ENCODE data around the gene CUL3.

The CUL3 gene

GRCh38 chr2:224579411-224579810 is 5.8 kb downstream of the CUL3 start:
- no peak for DNase-seq

- DNase-seq = no peak
Observed at GRCh38 chr2:224577541-224577940, 7.6 kb downstream of the CUL3 start.

GRCh38 chr2:224576088-224576715 is 9.0 kb downstream of the CUL3 start:
- no peak for DNase-seq

GRCh38 chr2:224574423-224575084 is 10.6 kb downstream of the CUL3 start:
- no peak for DNase-seq

- DNase-seq = no peak
Observed at GRCh38 chr2:224573724-224574123, 11.4 kb downstream of the CUL3 start.

GRCh38 chr2:224572338-224572737 is 12.8 kb downstream of the CUL3 start:
- no peak for DNase-seq

- DNase-seq = no peak
Observed at GRCh38 chr2:224570328-224570993, 14.7 kb downstream of the CUL3 start.

- DNase-seq = no peak
Observed at GRCh38 chr2:224569654-224570053, 15.5 kb downstream of the CUL3 start.

GRCh38 chr2:224565452-224566035 is 19.6 kb downstream of the CUL3 start:
- DNase-seq = no peak

GRCh38 chr2:224563537-224563936 is 21.6 kb downstream of the CUL3 start:
- DNase-seq = no peak

- DNase-seq = no peak
Observed at GRCh38 chr2:224562831-224563230, 22.3 kb downstream of the CUL3 start.

- DNase-seq = no peak
Observed at GRCh38 chr2:224561234-224562005, 23.7 kb downstream of the CUL3 start.

GRCh38 chr2:224560549-224560948 is 24.6 kb downstream of the CUL3 start:
- DNase-seq = no peak

- no peak for DNase-seq
Observed at GRCh38 chr2:224557610-224558009, 27.6 kb downstream of the CUL3 start.

- DNase-seq = no peak
Observed at GRCh38 chr2:224556381-224556780, 28.8 kb downstream of the CUL3 start.

- no peak for DNase-seq
Observed at GRCh38 chr2:224555823-224556366, 29.3 kb downstream of the CUL3 start.

GRCh38 chr2:224552771-224553170 is 32.4 kb downstream of the CUL3 start:
- DNase-seq = no peak

- DNase-seq = no peak
Observed at GRCh38 chr2:224551693-224552092, 33.5 kb downstream of the CUL3 start.

- DNase-seq = no peak
Observed at GRCh38 chr2:224546926-224547325, 38.2 kb downstream of the CUL3 start.

GRCh38 chr2:224545884-224546644 is 39.1 kb downstream of the CUL3 start:
- DNase-seq = no peak

GRCh38 chr2:224543939-224544338 is 41.2 kb downstream of the CUL3 start:
- DNase-seq = no peak

GRCh38 chr2:224538561-224539138 is 46.5 kb downstream of the CUL3 start:
- no peak for DNase-seq

Measured in activated CD4-positive, CD25-positive, alpha-beta regulatory T cell (primary cell).